CD4-positive, alpha-beta T cell (primary cell): ENCODE results near the gene RAD51B. TPM values are rescaled to one million over a fixed set of nuclear protein-coding genes. Genes with fewer than 3 reads are reported as not detected.
"Not testable (repeated sequence)": the region's sequence is repeated elsewhere in the genome, so short reads cannot be mapped to it uniquely, and the experiment has no call there.

Experiments used
- ATAC-seq: fragments of 200-7000 bp; cut with Tn5 transposase; one replicate; pipeline ENCODE4 v1.10.0; 2022; ENCODE audit warnings: mild to moderate bottlenecking; ENCODE audit not compliant: poor library complexity
- CTCF ChIA-PET: fragments of 350-600 bp; sonication (Branson Sonifier 250); formaldehyde crosslinking; loops from one replicate; lab custom pipeline; 2021; ENCODE audit warnings: antibody characterized with exemption, inconsistent platforms; lab: Charles Lee
- POLR2A ChIA-PET: fragments of 350-600 bp; sonication (Branson Sonifier 250); formaldehyde crosslinking; loops from one replicate; lab custom pipeline; 2021; ENCODE audit warnings: antibody characterized with exemption, inconsistent platforms; lab: Charles Lee
- DNase-seq, 14 experiments: peaks; one replicate each; pipeline ENCODE4 v3.0.0-alpha.2; 2013 to 2020; ENCODE audit warnings: mixed read lengths in 2 of 14
- H3K27ac ChIP-seq, 2 donors: one replicate each; pipeline versions ENCODE4 v1.5.1 to v1.7.0; 2013; ENCODE audit warnings: low read length in 2 of 2, low read depth in 1 of 2, mild to moderate bottlenecking in 1 of 2
- H3K27me3 ChIP-seq, 2 experiments: 1 replicate in 1 of 2; 2 replicates in 1 of 2; pipeline versions ENCODE4 v1.6.1 to v1.7.0; 2013; ENCODE audit warnings: low read length in 2 of 2, control low read depth in 1 of 2, mild to moderate bottlenecking in 1 of 2, moderate library complexity in 1 of 2; ENCODE audit not compliant: insufficient read depth in 2 of 2, control insufficient read depth in 1 of 2
- H3K36me3 ChIP-seq: one replicate; pipeline ENCODE4 v1.6.1; 2013; ENCODE audit warnings: low read length, control low read depth; ENCODE audit not compliant: insufficient read depth
- H3K4me1 ChIP-seq: one replicate; pipeline ENCODE4 v1.6.1; 2013; ENCODE audit warnings: low read length, control low read depth; ENCODE audit not compliant: insufficient read depth
- H3K4me3 ChIP-seq: one replicate; pipeline ENCODE4 v1.5.1; 2013; ENCODE audit warnings: mild to moderate bottlenecking, low read length, moderate library complexity
- H3K9me3 ChIP-seq, 2 experiments: 1 replicate in 1 of 2; 2 replicates in 1 of 2; pipeline versions ENCODE4 v1.6.1 to v1.7.0; 2013; ENCODE audit warnings: low read length in 2 of 2, mild to moderate bottlenecking in 2 of 2, control low read depth in 1 of 2, moderate library complexity in 1 of 2; ENCODE audit not compliant: control insufficient read depth in 1 of 2, insufficient read depth in 1 of 2
- H3K27ac Mint-ChIP-seq: one replicate; pipeline ENCODE4 v1.8.0; 2020; ENCODE audit warnings: mixed read lengths
- H3K27me3 Mint-ChIP-seq: one replicate; pipeline ENCODE4 v1.8.0; 2021; ENCODE audit warnings: mixed read lengths
- H3K36me3 Mint-ChIP-seq: one replicate; pipeline ENCODE4 v1.8.0; 2021; ENCODE audit warnings: low read depth, mixed read lengths
- H3K4me1 Mint-ChIP-seq: one replicate; pipeline ENCODE4 v1.8.0; 2021; ENCODE audit warnings: low read depth, mixed read lengths
- H3K4me3 Mint-ChIP-seq: one replicate; pipeline ENCODE4 v1.8.0; 2020; ENCODE audit warnings: mild to moderate bottlenecking, mixed read lengths
- H3K9me3 Mint-ChIP-seq: one replicate; pipeline ENCODE4 v1.8.0; 2020; ENCODE audit warnings: mixed read lengths
- intact Hi-C, 2 experiments: fragments of 100-400 bp; cut with DNase I in 1 of 2; cut with micrococcal nuclease in 1 of 2; formaldehyde crosslinking; loops; one replicate each; pipeline versions ENCODE4 v1.15.1 to v1.9.0; 2023 to 2025; cut with DNase I, micrococcal nuclease
- total RNA-seq, 174 experiments: library from RNA in 2 of 174; stranded (reverse) in 2 of 174; gene quantifications; one replicate each; pipeline ENCODE4 v1.2.3 and lab custom pipeline; 2021 to 2026
- TF ChIP-seq, protein P1 (sequence below): fragments of 200-600 bp; IDR thresholded peaks from one replicate; pipeline ENCODE4 v1.8.0; 2022; ENCODE audit warnings: antibody characterized with exemption, mild to moderate bottlenecking

The RAD51B gene
- total RNA-seq, 2 experiments from 2014 or later, result 18.4 to 20.0 TPM

DNA sequence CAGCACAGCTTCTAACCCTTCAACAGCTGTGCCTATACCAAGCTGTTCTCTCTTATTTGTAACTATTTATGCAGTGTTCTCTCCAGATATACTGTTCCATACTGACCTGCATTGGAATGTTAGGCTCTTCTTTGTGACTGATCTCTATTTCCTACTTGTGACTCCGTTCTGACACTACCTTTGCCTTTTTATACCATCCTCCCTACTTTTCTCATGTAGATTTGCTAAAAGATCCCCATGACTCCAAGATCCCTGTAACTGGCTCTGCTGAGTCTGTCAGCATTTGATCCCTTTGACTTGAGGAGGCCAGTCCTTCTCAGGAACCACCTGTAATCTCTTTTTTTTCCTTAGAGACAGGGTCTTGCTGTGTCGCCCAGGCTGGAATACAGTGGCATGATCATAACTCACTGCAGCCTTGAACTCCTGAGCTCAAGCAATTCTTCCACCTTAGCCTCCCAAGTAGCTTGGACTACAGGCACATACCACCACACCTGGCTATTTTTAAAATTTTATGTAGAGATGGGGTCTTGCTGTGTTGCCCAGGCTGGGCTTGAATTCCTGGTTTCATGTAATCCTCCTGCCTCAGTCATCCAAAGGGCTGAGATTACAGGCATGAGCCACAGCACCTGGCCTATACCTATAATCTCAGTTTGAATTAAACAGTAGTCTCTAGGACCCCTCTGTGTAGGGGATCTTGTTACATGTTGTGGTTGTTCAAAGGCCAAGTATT is 605.0 kb downstream of the RAD51B start:
- intact Hi-C loops, result no loop called here
- Mint-ChIP-seq H3K27me3 (no peaks in the 10 kb centered on the region), H3K36me3 (peaks cover 4% of the 10 kb centered on the region), H3K4me1 (peaks cover 5% of the 10 kb centered on the region), H3K4me3 (no peak overlapping the region), H3K27ac (no peak overlapping the region), H3K9me3 (no peaks in the 10 kb centered on the region)
- Histone ChIP-seq H3K27ac (no peak overlapping the region), H3K4me1 (peaks cover 1% of the 10 kb centered on the region), H3K27me3 (no peaks in the 10 kb centered on the region), H3K36me3 (no peaks in the 10 kb centered on the region), H3K9me3 (peaks cover 0 to 6% of the 10 kb centered on the region in 2 experiments), H3K4me3 (no peak overlapping the region)
- CTCF ChIA-PET, result no interaction called here
- ATAC-seq, result no peak
- POLR2A ChIA-PET, result no interaction called here
- DNase-seq, result no peak
- TF ChIP-seq, protein P1, sequence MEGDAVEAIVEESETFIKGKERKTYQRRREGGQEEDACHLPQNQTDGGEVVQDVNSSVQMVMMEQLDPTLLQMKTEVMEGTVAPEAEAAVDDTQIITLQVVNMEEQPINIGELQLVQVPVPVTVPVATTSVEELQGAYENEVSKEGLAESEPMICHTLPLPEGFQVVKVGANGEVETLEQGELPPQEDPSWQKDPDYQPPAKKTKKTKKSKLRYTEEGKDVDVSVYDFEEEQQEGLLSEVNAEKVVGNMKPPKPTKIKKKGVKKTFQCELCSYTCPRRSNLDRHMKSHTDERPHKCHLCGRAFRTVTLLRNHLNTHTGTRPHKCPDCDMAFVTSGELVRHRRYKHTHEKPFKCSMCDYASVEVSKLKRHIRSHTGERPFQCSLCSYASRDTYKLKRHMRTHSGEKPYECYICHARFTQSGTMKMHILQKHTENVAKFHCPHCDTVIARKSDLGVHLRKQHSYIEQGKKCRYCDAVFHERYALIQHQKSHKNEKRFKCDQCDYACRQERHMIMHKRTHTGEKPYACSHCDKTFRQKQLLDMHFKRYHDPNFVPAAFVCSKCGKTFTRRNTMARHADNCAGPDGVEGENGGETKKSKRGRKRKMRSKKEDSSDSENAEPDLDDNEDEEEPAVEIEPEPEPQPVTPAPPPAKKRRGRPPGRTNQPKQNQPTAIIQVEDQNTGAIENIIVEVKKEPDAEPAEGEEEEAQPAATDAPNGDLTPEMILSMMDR, result no peak

DNA sequence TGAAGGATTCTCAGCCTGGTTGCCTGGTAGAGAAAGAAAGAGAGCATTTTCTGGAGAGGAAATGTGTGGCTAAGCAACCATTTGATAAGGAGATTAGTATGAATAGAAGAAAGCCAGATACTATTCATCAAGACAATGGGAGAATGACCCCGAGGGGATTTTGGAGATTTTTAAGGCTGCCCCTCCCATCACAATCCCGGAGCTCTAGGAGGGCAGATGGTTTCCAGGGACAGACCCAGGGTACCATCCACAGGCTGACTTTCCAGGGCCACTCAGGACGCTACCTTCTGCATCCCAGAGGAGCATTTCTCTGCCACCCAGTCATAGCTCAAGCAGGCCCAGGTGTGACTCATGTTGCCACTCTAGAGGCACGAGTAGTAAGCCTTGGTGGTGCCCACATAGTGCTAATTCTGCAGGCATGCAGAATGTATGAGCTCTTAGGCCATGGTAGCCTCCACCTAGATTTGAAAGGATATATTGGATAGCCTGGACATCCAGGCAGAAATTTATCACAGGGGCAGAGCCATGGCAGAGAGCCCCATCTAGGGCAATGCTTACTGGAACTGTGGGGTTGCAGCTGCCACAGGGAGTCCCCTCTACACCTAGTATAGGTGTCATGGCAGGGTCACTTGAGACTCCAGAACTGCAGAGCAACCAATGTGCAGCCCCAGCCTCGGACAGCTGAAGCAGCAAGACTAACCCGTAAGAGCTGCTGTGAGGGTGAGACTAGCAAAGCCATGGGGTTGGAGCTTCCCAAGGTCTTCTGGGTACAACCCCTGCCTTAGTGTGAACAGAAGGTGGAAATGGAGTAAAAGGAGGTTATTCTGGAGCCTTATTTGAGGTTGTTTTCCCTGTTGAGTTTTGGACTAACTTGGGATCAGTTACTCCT is 607.3 kb downstream of the RAD51B start:
- TF ChIP-seq, protein P1, result no peak
- H3K9me3 ChIP-seq, result peaks cover 0 to 6% of the 10 kb centered on the region in 2 experiments
- intact Hi-C loops, result no loop called here
- no peaks in the 10 kb centered on the region for H3K4me1 ChIP-seq
- Mint-ChIP-seq H3K4me1 (no peaks in the 10 kb centered on the region), H3K36me3 (peaks cover 4% of the 10 kb centered on the region), H3K9me3 (no peaks in the 10 kb centered on the region), H3K27ac (no peak overlapping the region), H3K27me3 (no peaks in the 10 kb centered on the region), H3K4me3 (no peak overlapping the region)
- H3K36me3 ChIP-seq, result no peaks in the 10 kb centered on the region
- ChIA-PET CTCF (no interaction called here), POLR2A (interaction anchor here (0.6 kb wide), 2 partner anchors 8 to 113 kb away, joined by 3 read pairs; no protein-coding TSS in a partner anchor)
- ATAC-seq, result no peak
- H3K4me3 ChIP-seq, result no peak overlapping the region
- DNase-seq, result no peak
- no peak overlapping the region for H3K27ac ChIP-seq
- H3K27me3 ChIP-seq, result no peaks in the 10 kb centered on the region

DNA sequence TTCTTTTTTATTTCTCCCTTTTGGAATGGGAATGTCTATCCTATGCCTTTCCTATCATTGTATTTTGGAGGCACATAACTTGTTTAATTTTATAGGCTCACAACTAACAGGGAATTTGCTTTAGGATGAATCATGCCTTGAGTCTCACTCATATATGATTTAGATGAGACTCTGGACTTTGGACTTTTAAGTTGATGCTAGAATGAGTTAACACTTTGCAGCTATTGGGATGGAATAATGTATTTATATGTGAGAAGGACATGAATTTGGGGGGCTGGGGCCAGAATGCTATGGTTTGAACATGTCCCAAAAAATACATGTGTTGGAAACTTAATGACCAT is 607.9 kb downstream of the RAD51B start:
- no peaks in the 10 kb centered on the region for H3K4me1 ChIP-seq
- no peak overlapping the region for H3K4me3 ChIP-seq
- H3K9me3 ChIP-seq, result peaks cover 0 to 6% of the 10 kb centered on the region in 2 experiments
- DNase-seq, result no peak
- H3K4me1 Mint-ChIP-seq, result no peaks in the 10 kb centered on the region
- POLR2A ChIA-PET, result interaction anchor here (0.6 kb wide), 2 partner anchors 9 to 112 kb away, joined by 3 read pairs; no protein-coding TSS in a partner anchor
- H3K27me3 Mint-ChIP-seq, result no peaks in the 10 kb centered on the region
- TF ChIP-seq, protein P1, result no peak
- H3K36me3 Mint-ChIP-seq, result peaks cover 4% of the 10 kb centered on the region
- H3K4me3 Mint-ChIP-seq, result no peak overlapping the region
- intact Hi-C loops, result no loop called here
- no peaks in the 10 kb centered on the region for H3K36me3 ChIP-seq
- H3K27me3 ChIP-seq, result no peaks in the 10 kb centered on the region
- no peaks in the 10 kb centered on the region for H3K9me3 Mint-ChIP-seq
- H3K27ac ChIP-seq, result no peak overlapping the region
- CTCF ChIA-PET, result no interaction called here
- no peak overlapping the region for H3K27ac Mint-ChIP-seq
- no peak for ATAC-seq

DNA sequence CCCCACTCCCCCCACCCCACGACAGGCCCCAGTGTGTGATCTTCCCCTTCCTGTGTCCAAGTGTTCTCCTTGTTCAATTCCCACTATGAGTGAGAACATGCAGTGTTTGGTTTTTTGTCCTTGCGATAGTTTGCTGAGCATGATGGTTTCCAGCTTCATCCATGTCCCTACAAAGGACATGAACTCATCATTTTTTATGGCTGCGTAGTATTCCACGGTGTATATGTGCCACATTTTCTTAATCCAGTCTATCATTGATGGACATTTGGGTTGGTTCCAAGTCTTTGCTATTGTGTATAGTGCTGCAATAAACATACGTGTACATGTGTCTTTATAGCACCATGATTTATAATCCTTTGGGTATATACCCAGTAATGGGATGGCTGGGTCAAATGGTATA is 609.3 kb downstream of the RAD51B start:
- H3K27ac ChIP-seq, H3K9me3 Mint-ChIP-seq, intact Hi-C loops, H3K36me3 Mint-ChIP-seq, POLR2A ChIA-PET, H3K4me1 Mint-ChIP-seq, ATAC-seq, H3K27ac Mint-ChIP-seq, H3K27me3 ChIP-seq, H3K36me3 ChIP-seq, H3K27me3 Mint-ChIP-seq, H3K4me3 Mint-ChIP-seq, DNase-seq, CTCF ChIA-PET, H3K4me3 ChIP-seq, H3K4me1 ChIP-seq, H3K9me3 ChIP-seq: not testable (repeated sequence)

DNA sequence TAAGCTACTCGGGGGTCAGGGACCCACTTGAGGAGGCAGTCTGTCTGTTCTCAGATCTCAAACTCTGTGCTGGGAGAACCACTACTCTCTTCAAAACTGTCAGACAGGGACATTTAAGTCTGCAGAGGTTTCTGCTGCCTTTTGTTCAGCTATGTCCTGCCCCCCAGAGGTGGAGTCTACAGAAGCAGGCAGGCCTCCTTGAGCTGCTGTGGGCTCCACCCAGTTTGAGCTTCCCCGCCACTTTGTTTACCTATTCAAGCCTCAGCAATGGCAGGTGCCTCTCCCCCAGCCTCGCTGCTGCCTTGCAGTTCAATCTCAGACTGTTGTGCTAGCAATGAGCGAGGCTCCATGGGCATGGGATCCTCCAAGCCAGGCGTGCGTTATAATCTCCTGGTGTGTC is 614.6 kb downstream of the RAD51B start:
- intact Hi-C loops, result loop anchor here in 1 of 2 experiments (1.0 kb wide), 1 partner anchor 186 kb away; no protein-coding TSS in a partner anchor
- H3K27me3 Mint-ChIP-seq, H3K27ac ChIP-seq, H3K4me3 ChIP-seq, H3K4me3 Mint-ChIP-seq, H3K4me1 ChIP-seq, H3K27ac Mint-ChIP-seq, H3K9me3 ChIP-seq, H3K27me3 ChIP-seq, H3K36me3 ChIP-seq, H3K36me3 Mint-ChIP-seq, H3K9me3 Mint-ChIP-seq, CTCF ChIA-PET, ATAC-seq: not testable (repeated sequence)
- H3K4me1 Mint-ChIP-seq, result peaks cover 12% of the 10 kb centered on the region
- DNase-seq, result peak in 7 of 14 experiments; percentile 2 to 44 (median 18)
- POLR2A ChIA-PET, result interaction anchor here (1.2 kb wide), 1 partner anchor 73 kb away, joined by 3 read pairs; no protein-coding TSS in a partner anchor
